IPS-20b (cell line): Measurements from ENCODE around the gene GULP1.

Experiments
- H3K27ac ChIP-seq: one replicate; pipeline ENCODE4 v1.5.1; 2013; ENCODE audit warnings: low read length
- H3K27me3 ChIP-seq: 2 replicates; pipeline ENCODE4 v1.6.1; 2013; ENCODE audit warnings: mild to moderate bottlenecking, low read length, inconsistent platforms; ENCODE audit not compliant: insufficient read depth
- H3K36me3 ChIP-seq: 2 replicates; pipeline ENCODE4 v1.6.1; 2013; ENCODE audit warnings: low read depth, mild to moderate bottlenecking, inconsistent platforms, low read length, moderate library complexity; ENCODE audit not compliant: insufficient read depth
- H3K4me1 ChIP-seq: 2 replicates; pipeline ENCODE4 v1.6.1; 2013; ENCODE audit warnings: mild to moderate bottlenecking, control low read depth, inconsistent platforms, low read length, moderate library complexity; ENCODE audit not compliant: insufficient read depth
- H3K4me3 ChIP-seq: 2 replicates; pipeline ENCODE4 v1.5.1; 2013; ENCODE audit warnings: mild to moderate bottlenecking, low read length, inconsistent platforms
- H3K9ac ChIP-seq: 2 replicates; pipeline ENCODE4 v1.6.1; 2013; ENCODE audit warnings: low read depth, mild to moderate bottlenecking, inconsistent platforms, low read length, moderate library complexity
- H3K9me3 ChIP-seq: 2 replicates; pipeline ENCODE4 v1.6.1; 2013; ENCODE audit warnings: mild to moderate bottlenecking, low read depth, low read length, inconsistent platforms; ENCODE audit not compliant: insufficient read depth

The GULP1 gene

GRCh38 chr2:188314314-188315054, 22.8 kb downstream of the GULP1 start:
- Histone ChIP-seq H3K4me3 (no peak overlapping the region), H3K9me3 (peaks cover 4% of the 10 kb centered on the region; the same call in 1 of the 2 replicates), H3K27ac (no peak overlapping the region), H3K4me1 (peaks cover 41% of the 10 kb centered on the region), H3K36me3 (no peaks in the 10 kb centered on the region), H3K27me3 (no peaks in the 10 kb centered on the region), H3K9ac (peak overlapping the region; percentile 45; the same call in 1 of the 2 replicates)

GRCh38 chr2:188315750-188316149, 24.1 kb downstream of the GULP1 start:
- Histone ChIP-seq H3K4me3 (no peak overlapping the region), H3K9ac (no peak overlapping the region), H3K4me1 (peaks cover 38% of the 10 kb centered on the region), H3K36me3 (no peaks in the 10 kb centered on the region), H3K9me3 (peaks cover 4% of the 10 kb centered on the region; the same call in 1 of the 2 replicates), H3K27ac (no peak overlapping the region), H3K27me3 (no peaks in the 10 kb centered on the region)

GRCh38 chr2:188316342-188316741, 24.7 kb downstream of the GULP1 start:
- H3K36me3 ChIP-seq = no peaks in the 10 kb centered on the region
- H3K9me3 ChIP-seq = peaks cover 4% of the 10 kb centered on the region; the same call in 1 of the 2 replicates
- no peak overlapping the region for H3K27ac ChIP-seq
- peaks cover 38% of the 10 kb centered on the region for H3K4me1 ChIP-seq
- H3K27me3 ChIP-seq = no peaks in the 10 kb centered on the region
- H3K9ac ChIP-seq = no peak overlapping the region
- no peak overlapping the region for H3K4me3 ChIP-seq

- H3K27me3 ChIP-seq = no peaks in the 10 kb centered on the region
- H3K9me3 ChIP-seq = peaks cover 4% of the 10 kb centered on the region; the same call in 1 of the 2 replicates
- peaks cover 38% of the 10 kb centered on the region for H3K4me1 ChIP-seq
- no peak overlapping the region for H3K27ac ChIP-seq
- H3K36me3 ChIP-seq = no peaks in the 10 kb centered on the region
- H3K4me3 ChIP-seq = no peak overlapping the region
- H3K9ac ChIP-seq = no peak overlapping the region
Observed at GRCh38 chr2:188316791-188317423, 25.2 kb downstream of the GULP1 start.

GRCh38 chr2:188318161-188318749, 26.6 kb downstream of the GULP1 start:
- Histone ChIP-seq H3K27ac (no peak overlapping the region), H3K36me3 (no peaks in the 10 kb centered on the region), H3K27me3 (no peaks in the 10 kb centered on the region), H3K9ac (no peak overlapping the region), H3K4me1 (peaks cover 50% of the 10 kb centered on the region), H3K9me3 (peaks cover 2% of the 10 kb centered on the region; the same call in 1 of the 2 replicates), H3K4me3 (no peak overlapping the region)

- no peaks in the 10 kb centered on the region for H3K36me3 ChIP-seq
- H3K4me1 ChIP-seq = peaks cover 45% of the 10 kb centered on the region
- no peak overlapping the region for H3K9ac ChIP-seq
- H3K27ac ChIP-seq = no peak overlapping the region
- H3K27me3 ChIP-seq = no peaks in the 10 kb centered on the region
- no peak overlapping the region for H3K4me3 ChIP-seq
- H3K9me3 ChIP-seq = no peaks in the 10 kb centered on the region
Observed at GRCh38 chr2:188319838-188320237, 28.2 kb downstream of the GULP1 start.

GRCh38 chr2:188320861-188321260, 29.2 kb downstream of the GULP1 start:
- no peaks in the 10 kb centered on the region for H3K27me3 ChIP-seq
- H3K9ac ChIP-seq = no peak overlapping the region
- no peak overlapping the region for H3K27ac ChIP-seq
- no peaks in the 10 kb centered on the region for H3K36me3 ChIP-seq
- H3K4me1 ChIP-seq = peaks cover 35% of the 10 kb centered on the region
- H3K9me3 ChIP-seq = no peaks in the 10 kb centered on the region
- no peak overlapping the region for H3K4me3 ChIP-seq

GRCh38 chr2:188322569-188323551, 31.2 kb downstream of the GULP1 start:
- no peaks in the 10 kb centered on the region for H3K36me3 ChIP-seq
- H3K9ac ChIP-seq = no peak overlapping the region
- H3K27me3 ChIP-seq = no peaks in the 10 kb centered on the region
- no peak overlapping the region for H3K27ac ChIP-seq
- H3K4me3 ChIP-seq = no peak overlapping the region
- no peaks in the 10 kb centered on the region for H3K9me3 ChIP-seq
- H3K4me1 ChIP-seq = peaks cover 36% of the 10 kb centered on the region

GRCh38 chr2:188324067-188324466, 32.4 kb downstream of the GULP1 start:
- Histone ChIP-seq H3K9ac (no peak overlapping the region), H3K4me1 (peaks cover 30% of the 10 kb centered on the region), H3K27ac (no peak overlapping the region), H3K27me3 (no peaks in the 10 kb centered on the region), H3K4me3 (no peak overlapping the region), H3K36me3 (no peaks in the 10 kb centered on the region), H3K9me3 (no peaks in the 10 kb centered on the region)

- Histone ChIP-seq H3K27ac (no peak overlapping the region), H3K9ac (no peak overlapping the region), H3K27me3 (no peaks in the 10 kb centered on the region), H3K36me3 (no peaks in the 10 kb centered on the region), H3K9me3 (no peaks in the 10 kb centered on the region), H3K4me3 (no peak overlapping the region), H3K4me1 (peaks cover 36% of the 10 kb centered on the region)
Observed at GRCh38 chr2:188326290-188326668, 34.6 kb downstream of the GULP1 start.

- Histone ChIP-seq H3K9me3 (no peaks in the 10 kb centered on the region), H3K4me1 (peaks cover 36% of the 10 kb centered on the region), H3K27me3 (no peaks in the 10 kb centered on the region), H3K4me3 (no peak overlapping the region), H3K9ac (no peak overlapping the region), H3K36me3 (no peaks in the 10 kb centered on the region), H3K27ac (no peak overlapping the region)
Observed at GRCh38 chr2:188326669-188327301, 35.1 kb downstream of the GULP1 start.
